Measurements from ENCODE around the gene CTRB2.
"Not testable (repeated sequence)": the region's sequence is repeated elsewhere in the genome, so short reads cannot be mapped to it uniquely, and the experiment has no call there.

CTRB2 gene

GRCh38 chr16:75241955-75242354 is 35.0 kb upstream of the CTRB2 start:
- DNase-seq: no peak

- DNase-seq: no peak
Observed at GRCh38 chr16:75241412-75241811, 34.5 kb upstream of the CTRB2 start.

- not testable (repeated sequence) for DNase-seq
Observed at GRCh38 chr16:75240633-75241032, 33.7 kb upstream of the CTRB2 start.

- DNase-seq: no peak
Observed at GRCh38 chr16:75239542-75240122, 32.7 kb upstream of the CTRB2 start.

GRCh38 chr16:75238853-75239541 is 32.0 kb upstream of the CTRB2 start:
- DNase-seq: no peak

DNA sequence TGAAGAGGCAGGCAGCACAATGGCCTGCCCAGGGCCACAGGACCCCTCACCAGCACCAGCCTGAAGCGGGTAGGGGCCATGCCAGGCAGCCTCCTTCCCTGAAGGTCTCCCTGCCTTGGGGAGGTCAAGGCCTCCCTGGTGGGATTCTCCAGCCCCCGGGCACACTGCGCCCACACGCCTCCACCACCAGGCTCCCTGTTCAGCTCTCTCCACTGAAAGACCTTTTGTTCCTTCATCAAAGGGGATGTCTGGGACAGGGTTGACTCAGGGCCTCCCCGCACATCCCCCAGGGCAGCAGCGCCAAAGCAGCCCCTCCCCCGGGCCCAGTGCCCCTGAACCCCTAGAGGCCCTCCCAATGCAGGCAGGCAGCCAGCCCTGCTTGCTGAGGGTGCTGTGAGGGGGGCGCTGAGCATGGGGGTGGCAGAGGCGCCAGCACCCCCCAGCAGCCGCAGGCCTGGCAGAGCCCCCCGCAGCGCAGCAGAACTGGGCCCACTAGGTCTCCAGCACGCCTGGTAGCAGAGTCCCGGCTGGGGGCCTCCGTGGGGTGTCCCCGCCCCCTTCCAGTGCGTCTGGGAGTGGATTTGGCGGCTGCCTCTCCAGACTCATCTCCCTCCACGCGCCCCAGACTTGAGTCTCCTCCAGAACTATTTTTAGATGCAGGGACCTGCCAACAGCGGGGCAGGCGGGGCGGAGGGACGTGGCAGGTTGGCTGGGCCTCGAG is 31.3 kb upstream of the CTRB2 start:
- no peak for DNase-seq

GRCh38 chr16:75237398-75238131 is 30.6 kb upstream of the CTRB2 start:
- no peak for DNase-seq

DNA sequence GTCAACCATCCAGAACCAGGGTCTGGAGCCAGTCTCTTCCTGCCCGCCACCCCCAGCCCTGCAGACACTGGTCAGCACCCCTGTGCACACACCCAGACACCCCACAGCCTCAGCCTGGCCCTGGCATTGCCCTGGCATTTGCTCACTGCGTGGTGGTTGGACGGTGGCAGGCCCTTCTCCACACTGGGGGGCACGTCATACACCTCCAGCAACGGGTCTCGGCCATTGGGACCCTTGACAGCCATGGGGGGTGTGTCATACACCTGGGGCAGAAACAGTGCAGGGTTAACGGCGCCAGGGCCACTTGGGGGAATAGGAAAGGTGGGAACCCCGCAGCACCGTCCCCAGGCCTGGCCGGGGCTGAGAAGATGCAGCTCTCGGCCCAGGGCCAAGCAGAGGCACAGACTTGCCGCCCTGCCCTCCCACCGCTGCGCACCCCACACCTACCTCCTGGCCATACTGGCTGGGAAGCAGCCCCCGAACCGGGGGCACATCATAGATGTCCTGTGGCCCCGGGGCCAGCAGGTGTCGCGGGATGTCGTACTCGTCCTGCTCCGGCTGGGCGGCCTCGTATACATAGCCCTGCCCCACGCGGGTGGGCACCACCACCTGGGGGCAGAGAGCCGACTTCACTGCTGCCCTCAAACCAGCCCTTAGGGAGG is 29.9 kb upstream of the CTRB2 start:
- DNase-seq: no peak

DNA sequence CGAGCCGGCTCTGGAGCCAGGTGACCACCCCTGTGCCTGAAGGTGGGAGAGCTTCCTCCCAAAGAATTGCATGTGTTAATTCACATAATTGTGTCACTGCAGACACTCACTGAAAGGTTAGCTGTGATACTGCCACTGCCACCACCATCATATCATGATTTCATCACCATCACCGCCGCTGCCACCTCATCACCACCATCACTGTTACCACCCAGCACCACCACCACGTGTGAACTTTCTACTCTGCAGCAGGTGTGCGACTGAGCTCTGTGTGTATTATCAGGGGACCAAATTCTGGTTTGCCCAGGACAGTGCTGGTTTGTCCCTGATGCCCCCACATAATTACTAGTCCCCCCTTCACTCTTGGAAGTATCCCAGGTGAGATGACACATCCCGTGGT is 29.3 kb upstream of the CTRB2 start:
- DNase-seq: no peak

GRCh38 chr16:75235721-75236193 is 28.8 kb upstream of the CTRB2 start:
- DNase-seq: no peak

GRCh38 chr16:75234856-75235696 is 28.1 kb upstream of the CTRB2 start:
- no peak for DNase-seq

DNA sequence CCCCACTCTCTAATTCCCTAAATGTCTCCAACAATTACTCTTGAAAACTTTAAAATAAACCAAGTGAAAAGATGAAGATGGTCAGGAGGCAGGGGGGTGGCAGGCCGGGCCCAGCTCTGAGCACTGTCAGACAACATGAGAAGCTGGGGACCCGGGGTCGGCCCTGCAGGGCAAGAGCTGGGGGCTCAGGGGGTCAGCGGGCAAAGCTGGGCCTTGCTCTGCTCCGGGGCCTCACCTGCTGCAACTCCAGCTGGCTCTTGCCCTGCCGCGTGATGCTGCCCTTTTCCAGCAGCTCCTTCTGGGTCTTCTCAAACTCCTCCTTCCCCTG is 26.6 kb upstream of the CTRB2 start:
- DNase-seq: no peak

GRCh38 chr16:75231570-75231969 is 24.6 kb upstream of the CTRB2 start:
- DNase-seq: no peak

- no peak for DNase-seq
Observed at GRCh38 chr16:75230471-75231110, 23.6 kb upstream of the CTRB2 start.

- DNase-seq: no peak
Observed at GRCh38 chr16:75229172-75230031, 22.4 kb upstream of the CTRB2 start.

DNA sequence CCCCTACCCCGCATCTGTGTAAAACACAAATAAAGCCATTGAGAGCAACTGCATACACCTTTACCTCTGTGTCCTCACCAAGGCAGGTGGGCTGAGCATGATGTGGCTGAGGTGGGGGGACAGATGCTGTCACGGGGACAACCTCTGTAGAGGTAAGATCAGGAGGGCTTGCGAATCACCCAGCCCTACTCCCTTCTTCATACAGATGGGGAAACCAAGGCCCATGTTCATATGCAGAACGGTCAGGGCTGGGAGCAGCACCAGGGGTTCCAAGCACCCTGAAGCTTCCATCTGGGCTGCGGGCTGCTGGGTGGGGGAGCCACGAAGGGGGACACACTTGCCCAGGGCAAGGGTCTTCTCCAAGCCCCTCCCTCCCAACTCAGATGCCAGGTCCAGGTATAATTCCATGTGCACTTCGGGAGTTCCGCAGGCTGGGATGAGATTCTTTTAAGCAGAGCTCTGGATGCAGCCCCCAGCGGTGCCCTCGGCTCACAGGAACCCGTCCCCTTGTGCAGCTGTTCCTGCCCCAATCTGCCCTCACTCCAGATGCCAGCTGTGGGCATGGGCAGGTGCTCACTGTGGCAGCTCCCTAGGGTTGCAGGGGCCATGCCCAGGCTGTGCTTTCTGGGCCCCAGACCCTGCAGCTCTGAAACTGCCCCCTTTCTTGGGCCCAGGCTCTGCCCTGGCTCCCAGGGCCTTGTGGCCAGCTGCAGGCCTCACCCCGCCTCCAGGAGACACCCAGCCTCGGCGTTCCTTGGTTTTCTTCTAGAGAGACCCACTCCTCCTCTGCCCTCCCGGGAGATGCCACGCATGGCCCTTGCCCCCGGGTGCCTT is 21.4 kb upstream of the CTRB2 start:
- no peak for DNase-seq

DNA sequence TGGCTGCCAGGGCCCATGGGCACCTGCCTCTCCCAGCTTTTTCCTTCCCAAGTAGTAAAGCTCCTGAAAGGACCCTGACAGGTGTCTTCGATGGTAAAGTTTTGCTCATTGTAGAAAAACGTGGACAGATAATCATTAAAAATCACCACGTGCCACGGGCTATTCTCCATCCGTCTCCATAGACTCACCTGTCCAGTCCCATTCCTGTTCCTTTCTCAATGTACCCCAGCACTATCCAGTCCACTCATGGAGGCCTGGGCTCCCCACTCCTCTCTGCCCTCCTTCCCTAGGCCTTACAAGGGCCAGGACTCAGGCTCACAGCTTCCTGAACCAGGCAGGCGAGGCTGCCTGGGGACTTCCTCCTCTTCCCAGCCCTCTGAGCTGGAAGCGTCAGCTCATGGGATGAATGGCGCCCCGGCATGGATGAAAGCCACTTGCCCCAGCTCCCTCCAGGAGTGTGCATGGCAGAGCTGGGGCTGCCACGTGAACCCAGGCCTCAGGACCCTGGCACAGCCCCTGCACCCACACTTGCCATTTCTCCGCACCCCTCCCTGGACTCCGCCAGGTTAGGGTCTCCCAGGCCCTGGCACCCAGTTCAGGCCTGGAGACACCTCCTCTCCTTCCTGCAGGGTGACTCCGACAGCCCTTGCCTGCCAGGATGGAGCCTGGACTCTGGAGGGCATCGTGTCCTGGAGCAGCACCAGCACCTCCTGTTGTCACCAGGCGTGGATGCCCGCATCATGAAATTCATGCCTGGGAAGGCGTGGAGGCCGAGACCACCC is 20.6 kb upstream of the CTRB2 start:
- DNase-seq: no peak

GRCh38 chr16:75226550-75227360 is 19.8 kb upstream of the CTRB2 start:
- no peak for DNase-seq
